Measurements from ENCODE around the gene COL15A1. TPM values are rescaled to one million over a fixed set of nuclear protein-coding genes. Genes with fewer than 3 reads are reported as not detected.
A peak's percentile ranks its signal among the peaks of the same experiment; 100 is the strongest.

COL15A1 gene
- total and polyA plus RNA-seq, 10 donors, result 0.33 to 9.3 (median 2.1) TPM

DNA sequence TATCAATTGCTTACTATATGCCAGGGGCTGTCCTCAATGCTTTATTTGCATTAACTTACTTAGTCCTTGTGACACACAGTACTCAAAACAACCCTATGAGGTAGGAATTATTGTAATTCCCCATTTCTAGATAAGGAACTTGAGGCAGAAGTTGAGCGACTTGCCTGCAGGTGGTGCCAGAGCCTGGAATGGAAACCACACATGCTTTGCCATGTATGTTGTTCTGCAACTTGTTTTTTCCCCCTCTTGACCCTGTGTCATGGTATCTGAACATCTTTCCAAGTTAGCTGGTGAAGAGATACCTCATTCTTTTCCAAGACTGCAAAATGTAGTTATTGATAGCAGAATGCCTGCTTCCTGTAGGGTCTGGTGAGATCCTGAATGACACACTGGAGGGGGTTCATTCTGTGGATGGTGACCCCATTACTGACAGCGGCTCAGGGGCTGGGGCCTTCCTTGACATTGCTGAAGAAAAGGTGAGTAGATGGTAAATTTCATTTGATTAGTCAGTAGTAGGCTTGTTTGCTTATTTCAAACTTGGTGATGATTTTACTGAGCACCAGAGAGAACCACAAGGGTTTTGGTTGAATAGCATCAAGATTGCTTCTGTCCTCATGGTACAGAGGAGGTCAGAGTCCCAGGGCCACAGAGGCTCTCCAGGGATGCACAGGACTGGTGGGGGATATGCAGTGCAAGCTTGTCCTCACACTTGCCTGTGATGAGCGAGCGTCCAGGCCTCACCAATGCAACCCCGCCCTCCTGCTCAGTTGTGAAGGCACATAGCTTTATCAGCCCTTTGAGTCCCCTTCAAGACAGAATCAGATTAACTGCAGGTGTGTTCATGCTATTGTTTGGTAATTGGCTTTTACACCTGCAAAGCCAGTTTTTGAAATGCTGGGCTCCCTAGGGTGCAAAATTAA is 57.0 kb downstream of the COL15A1 start:
- Histone ChIP-seq H3K4me3 (no peak overlapping the region), H3K27me3 (replicated peaks in 1 of 7) (peaks cover 0 to 13% (median 0%) of the 10 kb centered on the region in 7 donors), H3K36me3 (no peaks in the 10 kb centered on the region), H3K27ac (no peak overlapping the region), H3K4me1 (peaks cover 0 to 34% (median 18%) of the 10 kb centered on the region in 6 donors), H3K9me3 (no peaks in the 10 kb centered on the region)
- TF ChIP-seq POLR2A (IDR thresholded peaks at IDR 0.05) (no peak), CTCF (IDR thresholded peaks at IDR 0.05 in 8 of 11, conservative IDR thresholded peaks at IDR 0.05 in 3 of 11) (peak; percentile 43 to 83 (median 80)), POLR2AphosphoS5 (IDR thresholded peaks at IDR 0.05) (peak in 1 of 3 donors; percentile 43)
- intact Hi-C loops (cut with DNase I; ENCODE audit: low total_unique reads), result no loop called here
- no peak for DNase-seq
- 66 to 81% (median 79%) methylated on average over 5 of the region's 5 CpGs for WGBS, 5 donors

GRCh38 chr9:99001892-99002291 is 58.2 kb downstream of the COL15A1 start:
- intact Hi-C loops (cut with DNase I; ENCODE audit: low total_unique reads), result no loop called here
- no peak overlapping the region for H3K4me3 ChIP-seq
- no peak for TF ChIP-seq POLR2AphosphoS5 (IDR thresholded peaks at IDR 0.05)
- no peak for TF ChIP-seq CTCF (IDR thresholded peaks at IDR 0.05 in 8 of 11, conservative IDR thresholded peaks at IDR 0.05 in 3 of 11)
- DNase-seq, result no peak
- no peak overlapping the region for H3K27ac ChIP-seq
- peaks cover 0 to 34% (median 18%) of the 10 kb centered on the region in 6 donors for H3K4me1 ChIP-seq
- H3K27me3 ChIP-seq (replicated peaks in 1 of 7), result peaks cover 0 to 13% (median 0%) of the 10 kb centered on the region in 7 donors
- H3K36me3 ChIP-seq, result no peaks in the 10 kb centered on the region
- H3K9me3 ChIP-seq, result no peaks in the 10 kb centered on the region
- WGBS, 5 donors, result 94 to 100% (median 95%) methylated on average over 2 of the region's 2 CpGs

- Histone ChIP-seq H3K9me3 (no peaks in the 10 kb centered on the region), H3K36me3 (no peaks in the 10 kb centered on the region), H3K27ac (no peak overlapping the region), H3K4me3 (no peak overlapping the region), H3K4me1 (peaks cover 0 to 34% (median 18%) of the 10 kb centered on the region in 6 donors), H3K27me3 (replicated peaks in 1 of 7) (peaks cover 0 to 10% (median 0%) of the 10 kb centered on the region in 7 donors)
- intact Hi-C loops (cut with DNase I; ENCODE audit: low total_unique reads), result no loop called here
- no peak for DNase-seq
- TF ChIP-seq CTCF (IDR thresholded peaks at IDR 0.05 in 8 of 11, conservative IDR thresholded peaks at IDR 0.05 in 3 of 11) (no peak), POLR2A (IDR thresholded peaks at IDR 0.05) (no peak), POLR2AphosphoS5 (IDR thresholded peaks at IDR 0.05) (no peak)
These were observed 59.0 kb downstream of the COL15A1 start for GRCh38 chr9:99002706-99003105.

DNA sequence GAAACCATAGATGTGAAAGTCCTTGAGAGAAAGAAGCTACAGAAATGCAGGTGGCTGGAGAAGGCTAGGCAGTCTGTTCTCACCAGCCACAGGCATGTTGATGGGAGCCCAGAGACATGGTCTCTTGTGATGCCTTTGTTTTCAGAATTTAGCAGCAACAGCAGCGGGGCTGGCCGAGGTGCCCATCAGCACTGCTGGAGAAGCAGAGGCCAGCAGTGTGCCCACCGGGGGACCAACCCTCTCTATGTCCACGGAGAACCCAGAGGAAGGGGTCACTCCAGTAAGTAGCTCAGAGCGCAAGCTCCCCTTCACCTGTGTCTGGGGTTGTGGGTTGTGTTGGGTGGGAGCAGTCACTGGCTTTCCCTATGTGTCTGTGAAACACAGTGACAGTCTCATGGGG is 59.6 kb downstream of the COL15A1 start:
- no peak overlapping the region for H3K27ac ChIP-seq
- intact Hi-C loops (cut with DNase I; ENCODE audit: low total_unique reads), result no loop called here
- H3K27me3 ChIP-seq (replicated peaks in 1 of 7), result peaks cover 0 to 6% (median 0%) of the 10 kb centered on the region in 7 donors
- TF ChIP-seq POLR2AphosphoS5 (IDR thresholded peaks at IDR 0.05) (no peak), POLR2A (IDR thresholded peaks at IDR 0.05) (no peak), CTCF (IDR thresholded peaks at IDR 0.05 in 8 of 11, conservative IDR thresholded peaks at IDR 0.05 in 3 of 11) (no peak)
- no peak for DNase-seq
- H3K36me3 ChIP-seq, result no peaks in the 10 kb centered on the region
- H3K4me3 ChIP-seq, result no peak overlapping the region
- no peaks in the 10 kb centered on the region for H3K9me3 ChIP-seq
- 92 to 96% (median 94%) methylated on average over 4 to 5 of the region's 5 CpGs for WGBS, 5 donors
- H3K4me1 ChIP-seq, result peaks cover 0 to 33% (median 18%) of the 10 kb centered on the region in 6 donors

Measured in spleen (tissue), 11 donors.